ENCODE data around the gene TRIL. TPM values are rescaled to one million over a fixed set of nuclear protein-coding genes. Genes with fewer than 3 reads are reported as not detected.

TRIL gene
- total RNA-seq, 1 donor from 2014 or later, result 15.1 TPM

DNA sequence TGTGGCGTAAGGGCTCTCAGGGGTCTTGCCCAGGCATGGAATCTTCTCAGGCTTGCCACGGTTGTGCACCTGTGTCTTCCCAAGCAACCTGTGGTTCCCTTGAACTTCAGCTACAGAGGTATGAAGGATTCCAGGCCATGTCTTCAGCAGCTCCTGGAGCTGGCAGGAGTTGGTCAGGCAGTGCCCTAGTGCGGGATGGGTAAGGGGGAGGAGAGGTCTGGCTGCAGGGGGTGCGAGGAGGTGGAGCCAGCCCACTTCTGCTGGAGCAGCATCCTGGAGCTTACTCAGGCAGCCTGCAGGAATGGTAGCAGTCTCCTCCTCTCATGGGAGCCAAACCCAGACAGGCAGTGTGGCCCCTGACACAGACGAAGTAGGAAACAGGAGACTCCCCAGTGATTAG is 3.8 kb upstream of the TRIL start:
- Histone ChIP-seq H3K27ac (ENCODE audit: low read depth, low read length) (no peak overlapping the region), H3K9me3 (ENCODE audit: control insufficient read depth in 3 of 3, low read length in 3 of 3) (no peaks in the 10 kb centered on the region), H3K4me1 (ENCODE audit: control insufficient read depth in 3 of 3, insufficient read depth in 3 of 3, low read length in 3 of 3) (peaks cover 8 to 11% (median 10%) of the 10 kb centered on the region in 3 donors), H3K4me3 (ENCODE audit: low read length in 3 of 3) (no peak overlapping the region), H3K9ac (ENCODE audit: low read depth in 1 of 3, low read length in 3 of 3) (no peak overlapping the region), H3K27me3 (ENCODE audit: control insufficient read depth in 3 of 3, insufficient read depth in 3 of 3, low read length in 3 of 3) (peaks cover 6 to 17% (median 11%) of the 10 kb centered on the region in 3 donors), H3K36me3 (ENCODE audit: control insufficient read depth in 3 of 3, insufficient read depth in 3 of 3, low read length in 3 of 3) (no peaks in the 10 kb centered on the region)

DNA sequence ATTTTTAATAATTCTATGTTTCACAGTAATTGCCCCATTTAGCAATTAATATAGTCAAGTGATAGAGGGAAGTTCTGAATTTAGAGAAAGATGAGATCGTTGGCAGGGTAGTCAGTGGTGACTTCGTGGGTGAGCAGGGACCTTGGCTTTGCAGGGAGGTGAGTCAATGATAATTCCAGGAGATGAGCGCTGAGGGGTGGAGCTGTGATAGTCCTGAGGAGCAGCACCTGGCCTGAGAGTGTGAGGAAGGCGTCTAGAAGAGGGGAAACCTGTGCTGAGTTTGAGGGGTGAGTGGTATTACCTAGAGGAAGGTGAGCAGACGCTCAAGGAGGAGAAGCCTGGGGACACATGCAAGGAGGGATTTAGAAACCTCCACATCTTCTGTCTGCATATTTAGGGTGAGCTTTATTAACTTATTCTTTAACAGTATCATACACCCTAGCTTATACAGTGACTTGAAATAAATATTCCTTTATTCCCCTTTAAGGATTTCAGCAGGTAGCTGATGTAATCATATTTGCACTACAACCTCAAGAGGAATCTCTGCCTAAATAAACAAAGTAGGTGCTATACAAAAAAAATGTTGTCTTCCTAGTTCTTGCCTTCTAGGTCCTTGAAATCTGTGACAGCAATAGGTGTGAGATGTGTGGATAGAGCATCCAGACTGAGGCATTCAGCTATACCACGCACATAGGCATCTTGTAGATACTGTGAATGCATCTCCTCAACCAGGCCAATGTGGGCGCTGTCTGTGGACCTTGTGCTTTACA is 2.1 kb upstream of the TRIL start:
- Histone ChIP-seq H3K9me3 (ENCODE audit: control insufficient read depth in 3 of 3, low read length in 3 of 3) (no peaks in the 10 kb centered on the region), H3K4me3 (ENCODE audit: low read length in 3 of 3) (no peak overlapping the region), H3K27ac (ENCODE audit: low read depth, low read length) (no peak overlapping the region), H3K27me3 (ENCODE audit: control insufficient read depth in 3 of 3, insufficient read depth in 3 of 3, low read length in 3 of 3) (peaks cover 19 to 34% (median 28%) of the 10 kb centered on the region in 3 donors), H3K4me1 (ENCODE audit: control insufficient read depth in 3 of 3, insufficient read depth in 3 of 3, low read length in 3 of 3) (peaks cover 25 to 28% (median 25%) of the 10 kb centered on the region in 3 donors), H3K36me3 (ENCODE audit: control insufficient read depth in 3 of 3, insufficient read depth in 3 of 3, low read length in 3 of 3) (no peaks in the 10 kb centered on the region), H3K9ac (ENCODE audit: low read depth in 1 of 3, low read length in 3 of 3) (no peak overlapping the region)

DNA sequence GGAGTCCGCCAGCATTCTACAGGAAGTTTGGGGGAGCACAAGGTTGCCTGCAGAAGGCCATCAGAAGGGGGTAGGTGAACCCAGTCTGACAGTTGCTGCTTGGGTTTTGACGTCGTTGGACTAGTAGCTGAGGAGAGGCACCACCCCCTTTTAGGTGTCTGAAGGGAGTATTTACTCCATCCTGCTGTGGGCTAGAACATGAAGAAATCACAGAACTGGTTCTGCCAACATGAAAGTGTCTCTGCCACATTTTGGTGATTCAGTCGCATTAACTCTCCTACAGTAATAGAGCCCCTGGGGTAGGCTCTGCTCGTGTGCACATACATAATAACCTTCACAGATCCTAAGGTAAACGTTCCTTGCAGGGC is 834 bp upstream of the TRIL start:
- Histone ChIP-seq H3K27ac (ENCODE audit: low read depth, low read length) (peak overlapping the region; percentile 44), H3K36me3 (ENCODE audit: control insufficient read depth in 3 of 3, insufficient read depth in 3 of 3, low read length in 3 of 3) (no peaks in the 10 kb centered on the region), H3K27me3 (ENCODE audit: control insufficient read depth in 3 of 3, insufficient read depth in 3 of 3, low read length in 3 of 3) (peaks cover 19 to 41% (median 31%) of the 10 kb centered on the region in 3 donors), H3K4me3 (ENCODE audit: low read length in 3 of 3) (peak overlapping the region in 2 of 3 donors; percentile 75 to 83), H3K4me1 (ENCODE audit: control insufficient read depth in 3 of 3, insufficient read depth in 3 of 3, low read length in 3 of 3) (peaks cover 28 to 30% (median 29%) of the 10 kb centered on the region in 3 donors), H3K9ac (ENCODE audit: low read depth in 1 of 3, low read length in 3 of 3) (peak overlapping the region in 1 of 3 donors; percentile 11), H3K9me3 (ENCODE audit: control insufficient read depth in 3 of 3, low read length in 3 of 3) (no peaks in the 10 kb centered on the region)

- Histone ChIP-seq H3K9me3 (ENCODE audit: control insufficient read depth in 3 of 3, low read length in 3 of 3) (no peaks in the 10 kb centered on the region), H3K4me1 (ENCODE audit: control insufficient read depth in 3 of 3, insufficient read depth in 3 of 3, low read length in 3 of 3) (peaks cover 28 to 32% (median 30%) of the 10 kb centered on the region in 3 donors), H3K4me3 (ENCODE audit: low read length in 3 of 3) (peak overlapping the region; percentile 75 to 83 (median 77)), H3K36me3 (ENCODE audit: control insufficient read depth in 3 of 3, insufficient read depth in 3 of 3, low read length in 3 of 3) (no peaks in the 10 kb centered on the region), H3K27me3 (ENCODE audit: control insufficient read depth in 3 of 3, insufficient read depth in 3 of 3, low read length in 3 of 3) (peaks cover 19 to 45% (median 31%) of the 10 kb centered on the region in 3 donors), H3K9ac (ENCODE audit: low read depth in 1 of 3, low read length in 3 of 3) (peak overlapping the region in 2 of 3 donors; percentile 33 to 76), H3K27ac (ENCODE audit: low read depth, low read length) (no peak overlapping the region)
Observed at GRCh38 chr7:28957751-28958234, 337 bp downstream of the TRIL start.

DNA sequence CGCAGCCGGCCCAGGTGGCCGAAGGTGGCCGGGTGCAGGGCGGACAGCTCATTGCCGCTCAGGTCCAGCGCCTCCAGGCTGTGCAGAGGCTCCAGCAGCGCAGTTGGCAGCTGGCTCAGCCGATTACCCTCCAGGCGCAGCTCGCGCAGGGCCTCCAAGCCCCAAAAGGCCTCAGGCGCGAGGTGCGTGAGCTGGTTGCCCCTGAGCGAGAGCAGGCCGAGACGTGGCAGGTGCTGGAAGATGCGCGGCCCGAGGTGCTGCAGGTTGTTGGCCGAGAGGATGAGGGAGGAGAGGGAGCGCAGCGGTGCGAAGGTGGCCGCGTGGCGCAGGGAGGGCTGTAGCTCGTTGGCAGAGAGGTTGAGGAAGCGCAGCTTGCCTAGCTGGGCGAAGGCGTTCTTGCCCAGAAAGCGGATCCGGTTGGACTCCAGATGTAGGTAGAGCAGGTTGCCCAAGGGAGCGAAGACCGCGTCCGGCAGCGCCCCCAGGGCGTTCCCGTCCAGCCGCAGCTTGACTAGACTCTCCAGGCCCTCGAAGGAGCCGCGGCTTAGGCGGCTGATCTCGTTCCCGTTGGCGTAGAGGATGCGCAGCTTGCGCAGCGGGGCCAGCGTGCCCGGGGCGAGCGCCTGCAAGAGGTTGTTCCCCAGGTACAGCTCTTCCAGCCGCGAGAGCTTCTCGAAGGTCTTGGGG is 923 bp downstream of the TRIL start:
- Histone ChIP-seq H3K9me3 (ENCODE audit: control insufficient read depth in 3 of 3, low read length in 3 of 3) (no peaks in the 10 kb centered on the region), H3K4me3 (ENCODE audit: low read length in 3 of 3) (peak overlapping the region; percentile 75 to 83 (median 77)), H3K36me3 (ENCODE audit: control insufficient read depth in 3 of 3, insufficient read depth in 3 of 3, low read length in 3 of 3) (no peaks in the 10 kb centered on the region), H3K9ac (ENCODE audit: low read depth in 1 of 3, low read length in 3 of 3) (peak overlapping the region in 2 of 3 donors; percentile 59 to 76), H3K27me3 (ENCODE audit: control insufficient read depth in 3 of 3, insufficient read depth in 3 of 3, low read length in 3 of 3) (peaks cover 19 to 45% (median 31%) of the 10 kb centered on the region in 3 donors), H3K27ac (ENCODE audit: low read depth, low read length) (no peak overlapping the region), H3K4me1 (ENCODE audit: control insufficient read depth in 3 of 3, insufficient read depth in 3 of 3, low read length in 3 of 3) (peaks cover 28 to 32% (median 30%) of the 10 kb centered on the region in 3 donors)

- Histone ChIP-seq H3K9me3 (ENCODE audit: control insufficient read depth in 3 of 3, low read length in 3 of 3) (no peaks in the 10 kb centered on the region), H3K9ac (ENCODE audit: low read depth in 1 of 3, low read length in 3 of 3) (peak overlapping the region; percentile 43 to 76 (median 59)), H3K27me3 (ENCODE audit: control insufficient read depth in 3 of 3, insufficient read depth in 3 of 3, low read length in 3 of 3) (peaks cover 19 to 45% (median 31%) of the 10 kb centered on the region in 3 donors), H3K36me3 (ENCODE audit: control insufficient read depth in 3 of 3, insufficient read depth in 3 of 3, low read length in 3 of 3) (no peaks in the 10 kb centered on the region), H3K4me1 (ENCODE audit: control insufficient read depth in 3 of 3, insufficient read depth in 3 of 3, low read length in 3 of 3) (peaks cover 28 to 32% (median 30%) of the 10 kb centered on the region in 3 donors), H3K4me3 (ENCODE audit: low read length in 3 of 3) (peak overlapping the region; percentile 75 to 83 (median 77)), H3K27ac (ENCODE audit: low read depth, low read length) (no peak overlapping the region)
Observed at GRCh38 chr7:28956608-28957063, 1.5 kb downstream of the TRIL start.

DNA sequence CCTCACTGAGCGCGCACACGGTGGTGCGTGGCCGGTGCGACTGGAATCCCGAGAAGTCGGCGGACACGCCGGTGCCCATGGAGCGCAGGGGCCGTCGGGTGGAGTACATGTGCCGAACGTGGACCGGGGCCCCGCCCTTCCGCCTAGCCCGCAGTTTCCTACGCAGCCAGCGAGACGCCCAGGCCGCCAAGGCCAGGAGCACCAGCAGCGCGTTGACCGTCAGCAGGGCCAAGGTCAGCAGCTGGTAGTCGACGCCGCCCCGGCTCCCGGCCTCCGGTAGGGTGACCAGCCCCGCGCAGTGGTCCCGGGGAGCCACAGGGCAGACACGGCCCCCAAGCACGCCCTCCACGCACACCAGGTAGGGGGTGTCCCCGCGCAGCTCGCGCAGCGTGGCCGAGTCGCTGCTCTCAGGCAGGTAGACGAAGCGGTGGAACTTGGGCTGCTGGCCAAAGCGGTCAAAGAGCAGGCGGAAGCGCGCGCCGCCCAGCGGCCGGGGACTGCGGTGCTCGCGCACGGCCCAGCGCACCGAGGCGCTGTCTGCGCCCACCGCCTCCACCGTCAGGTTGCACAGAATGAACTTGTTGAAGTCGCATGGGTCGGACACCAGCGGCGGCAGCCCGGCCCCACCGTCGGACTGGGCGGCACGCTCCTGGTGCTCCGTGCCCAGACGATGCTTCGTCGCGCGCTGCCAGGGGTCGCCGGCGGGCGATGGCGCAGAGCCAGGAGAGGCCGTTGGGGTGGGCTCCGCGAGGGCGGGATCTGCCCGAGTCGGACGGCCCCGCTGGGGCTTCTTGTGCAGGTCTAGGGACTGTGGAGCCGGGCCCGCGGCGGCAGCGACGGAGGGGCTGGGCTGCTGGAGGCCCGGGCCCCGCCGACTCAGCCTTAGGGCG is 2.2 kb downstream of the TRIL start:
- no peak overlapping the region for H3K27ac ChIP-seq (ENCODE audit: low read depth, low read length)
- H3K9me3 ChIP-seq (ENCODE audit: control insufficient read depth in 3 of 3, low read length in 3 of 3), result no peaks in the 10 kb centered on the region
- peaks cover 28 to 32% (median 30%) of the 10 kb centered on the region in 3 donors for H3K4me1 ChIP-seq (ENCODE audit: control insufficient read depth in 3 of 3, insufficient read depth in 3 of 3, low read length in 3 of 3)
- peak overlapping the region; percentile 75 to 83 (median 77) for H3K4me3 ChIP-seq (ENCODE audit: low read length in 3 of 3)
- peak overlapping the region; percentile 43 to 76 (median 59) for H3K9ac ChIP-seq (ENCODE audit: low read depth in 1 of 3, low read length in 3 of 3)
- H3K27me3 ChIP-seq (ENCODE audit: control insufficient read depth in 3 of 3, insufficient read depth in 3 of 3, low read length in 3 of 3), result peaks cover 19 to 45% (median 31%) of the 10 kb centered on the region in 3 donors
- H3K36me3 ChIP-seq (ENCODE audit: control insufficient read depth in 3 of 3, insufficient read depth in 3 of 3, low read length in 3 of 3), result no peaks in the 10 kb centered on the region

GRCh38 chr7:28955356-28955717 is 2.8 kb downstream of the TRIL start:
- Histone ChIP-seq H3K27ac (ENCODE audit: low read depth, low read length) (no peak overlapping the region), H3K27me3 (ENCODE audit: control insufficient read depth in 3 of 3, insufficient read depth in 3 of 3, low read length in 3 of 3) (peaks cover 19 to 45% (median 31%) of the 10 kb centered on the region in 3 donors), H3K9me3 (ENCODE audit: control insufficient read depth in 3 of 3, low read length in 3 of 3) (no peaks in the 10 kb centered on the region), H3K36me3 (ENCODE audit: control insufficient read depth in 3 of 3, insufficient read depth in 3 of 3, low read length in 3 of 3) (no peaks in the 10 kb centered on the region), H3K9ac (ENCODE audit: low read depth in 1 of 3, low read length in 3 of 3) (peak overlapping the region in 2 of 3 donors; percentile 23 to 43), H3K4me1 (ENCODE audit: control insufficient read depth in 3 of 3, insufficient read depth in 3 of 3, low read length in 3 of 3) (peaks cover 28 to 32% (median 30%) of the 10 kb centered on the region in 3 donors), H3K4me3 (ENCODE audit: low read length in 3 of 3) (peak overlapping the region; percentile 75 to 83 (median 77))

DNA sequence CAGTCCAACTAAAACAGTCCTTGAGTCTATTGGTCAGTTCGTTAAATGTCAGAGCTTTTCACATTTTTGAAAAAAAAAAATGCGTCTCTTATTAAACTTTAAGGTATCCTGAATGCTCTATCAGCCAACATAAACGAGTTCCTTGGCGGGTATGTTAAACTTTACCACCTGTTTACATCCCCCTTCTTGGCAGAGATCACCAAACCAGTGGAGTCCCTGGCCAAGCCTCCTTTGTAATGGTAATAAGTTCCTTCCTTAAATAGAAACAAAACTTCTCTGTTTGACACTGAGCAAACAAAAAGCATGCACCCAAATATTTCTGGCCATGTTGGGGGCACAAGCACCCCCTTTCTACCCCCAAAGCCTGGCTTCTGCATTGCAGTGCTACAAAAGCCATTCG is 3.2 kb downstream of the TRIL start:
- Histone ChIP-seq H3K4me1 (ENCODE audit: control insufficient read depth in 3 of 3, insufficient read depth in 3 of 3, low read length in 3 of 3) (peaks cover 28 to 32% (median 30%) of the 10 kb centered on the region in 3 donors), H3K9me3 (ENCODE audit: control insufficient read depth in 3 of 3, low read length in 3 of 3) (no peaks in the 10 kb centered on the region), H3K27ac (ENCODE audit: low read depth, low read length) (no peak overlapping the region), H3K9ac (ENCODE audit: low read depth in 1 of 3, low read length in 3 of 3) (no peak overlapping the region), H3K27me3 (ENCODE audit: control insufficient read depth in 3 of 3, insufficient read depth in 3 of 3, low read length in 3 of 3) (peaks cover 19 to 45% (median 31%) of the 10 kb centered on the region in 3 donors), H3K36me3 (ENCODE audit: control insufficient read depth in 3 of 3, insufficient read depth in 3 of 3, low read length in 3 of 3) (no peaks in the 10 kb centered on the region), H3K4me3 (ENCODE audit: low read length in 3 of 3) (peak overlapping the region; percentile 36 to 83 (median 75))
